Ishikawa (cell line): ENCODE measurements around the gene STAT4.

Source experiments
- CEBPB ChIP-seq: IDR thresholded peaks from 2 replicates; pipeline ENCODE4 v1.6.1; 2012
- CREB1 ChIP-seq: IDR thresholded peaks from 2 replicates; pipeline ENCODE4 v1.6.1; 2012; ENCODE audit warnings: low read depth
- EGR1 ChIP-seq: IDR thresholded peaks from 2 replicates; pipeline ENCODE4 v1.6.1; 2012
- EP300 ChIP-seq: IDR thresholded peaks from 2 replicates; pipeline ENCODE4 v1.6.1; 2012; ENCODE audit warnings: borderline replicate concordance
- FOXM1 ChIP-seq: IDR thresholded peaks from 2 replicates; pipeline ENCODE4 v1.6.1; 2012; ENCODE audit warnings: low read depth, borderline replicate concordance
- MAX ChIP-seq: IDR thresholded peaks from 2 replicates; pipeline ENCODE4 v1.6.1; 2012
- NFIC ChIP-seq: IDR thresholded peaks from 2 replicates; pipeline ENCODE4 v1.6.1; 2012
- RAD21 ChIP-seq: IDR thresholded peaks from 2 replicates; pipeline ENCODE4 v1.6.1; 2012; ENCODE audit warnings: low read depth
- REST ChIP-seq: IDR thresholded peaks from 2 replicates; pipeline ENCODE4 v1.6.1; 2012; ENCODE audit warnings: low read depth, mild to moderate bottlenecking
- TAF1 ChIP-seq: IDR thresholded peaks from 2 replicates; pipeline ENCODE4 v1.6.1; 2012; ENCODE audit warnings: low read depth, mild to moderate bottlenecking
- TCF12 ChIP-seq: IDR thresholded peaks from 2 replicates; pipeline ENCODE4 v1.6.1; 2012; ENCODE audit warnings: low read depth
- TEAD4 ChIP-seq: IDR thresholded peaks from 2 replicates; pipeline ENCODE4 v1.6.1; 2012
- USF1 ChIP-seq: IDR thresholded peaks from 2 replicates; pipeline ENCODE4 v1.6.1; 2012
- YY1 ChIP-seq: IDR thresholded peaks from 2 replicates; pipeline ENCODE4 v1.6.1; 2012; ENCODE audit warnings: low read depth
- ZBTB7A ChIP-seq: IDR thresholded peaks from 2 replicates; pipeline ENCODE4 v1.6.1; 2012; ENCODE audit warnings: low read depth

Gene STAT4

GRCh38 chr2:191049728-191050639 is 100.8 kb downstream of the STAT4 start:
- TF ChIP-seq TAF1 (no peak), TCF12 (no peak), USF1 (no peak), FOXM1 (no peak), TEAD4 (no peak), RAD21 (no peak), EP300 (no peak), ZBTB7A (no peak)

- TF ChIP-seq USF1 (no peak), EGR1 (no peak), YY1 (no peak), TEAD4 (no peak), ZBTB7A (no peak), REST (no peak), CREB1 (no peak), EP300 (no peak), RAD21 (no peak), FOXM1 (no peak), CEBPB (no peak), TAF1 (no peak), MAX (no peak)
These were observed 102.7 kb downstream of the STAT4 start for GRCh38 chr2:191048073-191048472.

- TF ChIP-seq REST (no peak), CEBPB (no peak), ZBTB7A (no peak), NFIC (no peak), TAF1 (no peak), CREB1 (no peak), FOXM1 (no peak)
These were observed 105.7 kb downstream of the STAT4 start for GRCh38 chr2:191045141-191045540.

- TF ChIP-seq NFIC (no peak), MAX (no peak)
These were observed 107.4 kb downstream of the STAT4 start for GRCh38 chr2:191043438-191043837.

- TF ChIP-seq EGR1 (no peak), TCF12 (no peak), MAX (no peak), TEAD4 (no peak), USF1 (no peak), NFIC (no peak)
These were observed 109.2 kb downstream of the STAT4 start for GRCh38 chr2:191041418-191042161.
